Measurements from ENCODE around the gene HPGDS.

DNA sequence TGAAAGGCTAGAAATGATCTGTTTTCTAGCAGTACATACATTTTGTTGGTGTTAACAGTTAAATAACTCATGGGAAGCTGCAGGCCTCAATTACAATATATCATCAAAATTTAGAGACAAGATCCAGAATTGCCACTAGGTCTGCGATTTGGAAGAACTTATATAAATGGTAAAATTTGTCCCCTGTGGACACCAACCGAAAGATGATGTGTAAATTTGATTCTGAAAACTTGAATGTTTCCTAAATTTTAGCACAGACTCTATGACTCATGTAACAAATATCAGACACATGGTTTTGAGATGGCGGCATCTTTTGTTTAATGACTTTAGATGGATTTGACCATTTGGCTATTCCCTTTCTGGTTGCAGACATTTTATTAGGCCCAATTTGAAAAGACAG lies 6.0 kb upstream of the HPGDS start:
- TF ChIP-seq, protein P1, sequence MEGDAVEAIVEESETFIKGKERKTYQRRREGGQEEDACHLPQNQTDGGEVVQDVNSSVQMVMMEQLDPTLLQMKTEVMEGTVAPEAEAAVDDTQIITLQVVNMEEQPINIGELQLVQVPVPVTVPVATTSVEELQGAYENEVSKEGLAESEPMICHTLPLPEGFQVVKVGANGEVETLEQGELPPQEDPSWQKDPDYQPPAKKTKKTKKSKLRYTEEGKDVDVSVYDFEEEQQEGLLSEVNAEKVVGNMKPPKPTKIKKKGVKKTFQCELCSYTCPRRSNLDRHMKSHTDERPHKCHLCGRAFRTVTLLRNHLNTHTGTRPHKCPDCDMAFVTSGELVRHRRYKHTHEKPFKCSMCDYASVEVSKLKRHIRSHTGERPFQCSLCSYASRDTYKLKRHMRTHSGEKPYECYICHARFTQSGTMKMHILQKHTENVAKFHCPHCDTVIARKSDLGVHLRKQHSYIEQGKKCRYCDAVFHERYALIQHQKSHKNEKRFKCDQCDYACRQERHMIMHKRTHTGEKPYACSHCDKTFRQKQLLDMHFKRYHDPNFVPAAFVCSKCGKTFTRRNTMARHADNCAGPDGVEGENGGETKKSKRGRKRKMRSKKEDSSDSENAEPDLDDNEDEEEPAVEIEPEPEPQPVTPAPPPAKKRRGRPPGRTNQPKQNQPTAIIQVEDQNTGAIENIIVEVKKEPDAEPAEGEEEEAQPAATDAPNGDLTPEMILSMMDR (conservative IDR thresholded peaks at IDR 0.05; ENCODE audit: low read depth, low read length): no peak
- TF ChIP-seq EZH2 (IDR thresholded peaks at IDR 0.05; ENCODE audit: low read length, unreplicated experiment): no peak
